HG03196 (cell line): ENCODE data around the gene NR3C1.

ENCODE experiments used
- ATAC-seq: cut with Tn5 transposase; IDR thresholded peaks from one replicate; pipeline ENCODE4 v1.9.1; 2021; ENCODE audit not compliant: unreplicated experiment

Gene NR3C1

GRCh38 chr5:143314099-143314498 lies 89.4 kb downstream of the NR3C1 start:
- ATAC-seq: no peak

- no peak for ATAC-seq
Observed at GRCh38 chr5:143313298-143313852, 90.1 kb downstream of the NR3C1 start.

GRCh38 chr5:143312822-143313221 lies 90.7 kb downstream of the NR3C1 start:
- ATAC-seq: no peak

GRCh38 chr5:143311955-143312354 lies 91.5 kb downstream of the NR3C1 start:
- no peak for ATAC-seq

GRCh38 chr5:143311428-143311827 lies 92.1 kb downstream of the NR3C1 start:
- no peak for ATAC-seq

GRCh38 chr5:143309661-143310431 lies 93.6 kb downstream of the NR3C1 start:
- no peak for ATAC-seq

- ATAC-seq: no peak
Observed at GRCh38 chr5:143308731-143309130, 94.8 kb downstream of the NR3C1 start.

- ATAC-seq: no peak
Observed at GRCh38 chr5:143306040-143306439, 97.4 kb downstream of the NR3C1 start.

- no peak for ATAC-seq
Observed at GRCh38 chr5:143304836-143305475, 98.5 kb downstream of the NR3C1 start.

GRCh38 chr5:143302341-143303045 lies 101.0 kb downstream of the NR3C1 start:
- ATAC-seq: no peak

- no peak for ATAC-seq
Observed at GRCh38 chr5:143297756-143298155, 105.7 kb downstream of the NR3C1 start.

GRCh38 chr5:143290125-143290524 lies 113.4 kb downstream of the NR3C1 start:
- no peak for ATAC-seq

GRCh38 chr5:143284521-143284920 lies 119.0 kb downstream of the NR3C1 start:
- no peak for ATAC-seq

- no peak for ATAC-seq
Observed at GRCh38 chr5:143284002-143284401, 119.5 kb downstream of the NR3C1 start.

- no peak for ATAC-seq
Observed at GRCh38 chr5:143281226-143281625, 122.3 kb downstream of the NR3C1 start.

GRCh38 chr5:143279698-143280097 lies 123.8 kb downstream of the NR3C1 start:
- no peak for ATAC-seq

- ATAC-seq: no peak
Observed at GRCh38 chr5:143277536-143277935, 126.0 kb downstream of the NR3C1 start.

GRCh38 chr5:143275512-143276363 lies 127.7 kb downstream of the NR3C1 start:
- no peak for ATAC-seq

GRCh38 chr5:143274952-143275351 lies 128.5 kb downstream of the NR3C1 start:
- ATAC-seq: no peak

GRCh38 chr5:143271431-143271830 lies 132.1 kb downstream of the NR3C1 start:
- no peak for ATAC-seq

- no peak for ATAC-seq
Observed at GRCh38 chr5:143268388-143268787, 135.1 kb downstream of the NR3C1 start.
